Pancreas (tissue), 10 donors: Measurements from ENCODE around the gene SIGLEC14. TPM values are rescaled to one million over a fixed set of nuclear protein-coding genes. Genes with fewer than 3 reads are reported as not detected.
"Not testable (repeated sequence)": the region's sequence is repeated elsewhere in the genome, so short reads cannot be mapped to it uniquely, and the experiment has no call there.

ENCODE experiments used
- ATAC-seq, 4 donors: fragments of 200-7000 bp; cut with Tn5 transposase; one replicate each; pipeline versions ENCODE4 v1.8.0 to v1.9.1; 2020; ENCODE audit warnings: mild to moderate bottlenecking in 4 of 4, moderate library complexity in 4 of 4
- DNase-seq, 6 donors: peaks; one replicate each; pipeline ENCODE4 v3.0.0-alpha.2; 2020
- FAIRE-seq: peaks from 2 replicates; lab custom pipeline; 2012; peaks lifted over from hg19 to GRCh38; lab: Jason Lieb, UNC
- H3K27ac ChIP-seq, 4 donors: fragments of 200-600 bp; sonication (generic); 1 replicate in 3 of 4; 2 replicates in 1 of 4; pipeline versions ENCODE4 v1.5.0 to v1.8.0; 2020
- H3K27me3 ChIP-seq, 4 donors: fragments of 200-600 bp; one replicate each; pipeline ENCODE4 v1.8.0; 2021
- H3K36me3 ChIP-seq, 3 donors: fragments of 200-600 bp; sonication (generic) in 1 of 3; one replicate each; pipeline versions ENCODE4 v1.5.0 to v1.8.0; 2020 to 2021
- H3K4me1 ChIP-seq, 3 donors: fragments of 200-600 bp; one replicate each; pipeline ENCODE4 v1.8.0; 2021
- H3K4me3 ChIP-seq, 4 donors: fragments of 200-600 bp; sonication (generic) in 2 of 4; one replicate each; pipeline versions ENCODE4 v1.5.0 to v1.8.0; 2020 to 2021
- H3K9me3 ChIP-seq, 4 donors: fragments of 200-600 bp; one replicate each; pipeline ENCODE4 v1.8.0; 2021
- WGBS, 2 donors: extraction: QIAGEN DNeasy Blood & Tissue Kit; methylation state at CpG; one replicate each; pipeline ENCODE4 v1.1.7; 2013; 5-methylcytosine and 5-hydroxymethylcytosine counted together
- intact Hi-C, 3 donors: fragments of 100-400 bp; cut with DNase I; formaldehyde crosslinking; loops; one replicate each; pipeline versions ENCODE4 v1.11.1 to v1.14.2; 2022
- polyA plus RNA-seq, 2 donors: library from polyadenylated mRNA; stranded (reverse); fragments of 200-250 nt; gene quantifications; one replicate each; pipeline ENCODE4 v1.2.3, GENCODE V29; 2013
- total RNA-seq, 6 donors: library from RNA; stranded (reverse); fragmentation: NEBNext Ultra II Directional in 4 of 6; extraction: Animal tissue kit (Norgen Biotek cat#: 25700) in 4 of 6; gene quantifications; one replicate each; pipeline versions ENCODE4 v1.2.1 to v1.2.4, GENCODE V29; 2021 to 2023
- TF ChIP-seq, protein P1 (sequence below), 4 donors: fragments of 200-600 bp; sonication (generic) in 3 of 4; IDR thresholded peaks; one replicate each; pipeline versions ENCODE4 v1.5.0 to v1.8.0; 2021; ENCODE audit warnings: antibody characterized with exemption in 4 of 4
- donor health status: healthy with polysubstance abuse.
- donor health status: DM: no; HTN: no; CAD: no; lungs with moderate emphysema.
- donor health status: DM: no; HTN: no; CAD: no.
- donor health status: control.
- donor health status: control.
- donor health status: Bipolar disorder and iron deficiency.
- donor health status: DM: yes; HTN: yes; CAD: no.
- donor health status: DM: no; HTN: no; CAD: no.
- donor health status: DM: no; HTN: no; CAD: no.
- donor health status: DM: yes; HTN: yes; CAD: no.

SIGLEC14 gene
- total RNA-seq: 1 to 10 TPM in 4 of 6 donors, under 1 TPM in 1, not detected in 1; 0.37 to 5.0 (median 1.6) TPM
- under 1 TPM; 0.12 to 0.27 TPM for polyA plus RNA-seq

DNA sequence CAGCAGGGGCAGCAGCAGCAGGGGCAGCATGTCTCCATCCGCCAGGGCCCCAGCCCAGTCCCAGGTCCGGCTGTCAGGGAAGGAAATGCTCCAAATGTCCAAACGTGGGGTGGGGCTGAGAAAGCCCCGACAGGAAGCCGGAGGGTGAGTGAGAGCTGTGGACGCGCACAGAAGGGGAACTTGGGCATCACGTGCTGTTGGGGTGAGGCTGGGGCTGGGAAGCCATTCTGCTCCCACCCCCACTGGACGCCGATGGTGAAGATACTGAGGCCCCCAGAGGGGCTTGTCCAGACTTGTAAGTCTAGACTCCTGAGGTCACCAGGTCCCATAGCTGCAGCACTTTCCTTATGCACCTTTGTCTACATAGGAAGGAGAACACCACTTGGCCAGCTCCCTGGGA lies at the start of gene SIGLEC14:
SIGLEC14 (minus strand) TSS at position 96 of the 400 bp plus-strand sequence; CDS start at position 30, 66 bp downstream.
- intact Hi-C loops, DNase-seq, FAIRE-seq, H3K27ac ChIP-seq, H3K36me3 ChIP-seq, H3K4me1 ChIP-seq, H3K27me3 ChIP-seq, H3K9me3 ChIP-seq, H3K4me3 ChIP-seq: not testable (repeated sequence)
- WGBS, 2 donors: 41 to 44% methylated on average over 2 to 6 of the region's 10 CpGs
- peak in 2 of 4 donors; percentile 30 to 68 for ATAC-seq

DNA sequence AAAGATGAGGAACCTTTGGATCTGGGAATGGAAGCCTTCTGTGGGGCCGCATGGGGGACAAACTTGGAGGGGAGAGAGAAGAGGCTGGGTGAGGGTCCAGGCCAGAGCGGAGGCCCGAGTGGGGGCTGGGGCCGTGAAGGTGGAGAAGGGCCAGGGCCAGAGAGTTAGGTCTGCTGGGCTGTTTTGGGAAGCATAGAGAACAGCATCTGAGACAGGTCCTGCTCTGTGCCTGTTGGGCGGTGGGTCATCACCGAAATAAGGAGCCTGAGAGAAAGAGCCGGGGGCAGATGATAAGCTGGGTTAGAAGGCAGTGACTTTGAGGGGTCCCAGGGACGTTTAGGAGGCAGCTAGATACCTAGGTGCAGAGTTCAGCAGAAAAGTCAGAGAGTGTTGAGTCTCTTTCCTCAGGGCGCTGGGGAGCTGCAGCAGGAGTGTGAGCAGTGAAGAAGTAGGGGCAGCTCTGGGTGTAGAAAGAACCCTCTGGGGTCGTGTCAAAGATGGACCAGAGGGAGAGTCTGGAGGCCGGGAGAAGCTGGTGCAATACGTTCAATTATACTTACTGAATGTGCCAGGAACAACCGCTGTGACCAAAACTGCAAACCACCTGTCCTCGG lies 49.2 kb upstream of the SIGLEC14 start:
- TF ChIP-seq, protein P1, sequence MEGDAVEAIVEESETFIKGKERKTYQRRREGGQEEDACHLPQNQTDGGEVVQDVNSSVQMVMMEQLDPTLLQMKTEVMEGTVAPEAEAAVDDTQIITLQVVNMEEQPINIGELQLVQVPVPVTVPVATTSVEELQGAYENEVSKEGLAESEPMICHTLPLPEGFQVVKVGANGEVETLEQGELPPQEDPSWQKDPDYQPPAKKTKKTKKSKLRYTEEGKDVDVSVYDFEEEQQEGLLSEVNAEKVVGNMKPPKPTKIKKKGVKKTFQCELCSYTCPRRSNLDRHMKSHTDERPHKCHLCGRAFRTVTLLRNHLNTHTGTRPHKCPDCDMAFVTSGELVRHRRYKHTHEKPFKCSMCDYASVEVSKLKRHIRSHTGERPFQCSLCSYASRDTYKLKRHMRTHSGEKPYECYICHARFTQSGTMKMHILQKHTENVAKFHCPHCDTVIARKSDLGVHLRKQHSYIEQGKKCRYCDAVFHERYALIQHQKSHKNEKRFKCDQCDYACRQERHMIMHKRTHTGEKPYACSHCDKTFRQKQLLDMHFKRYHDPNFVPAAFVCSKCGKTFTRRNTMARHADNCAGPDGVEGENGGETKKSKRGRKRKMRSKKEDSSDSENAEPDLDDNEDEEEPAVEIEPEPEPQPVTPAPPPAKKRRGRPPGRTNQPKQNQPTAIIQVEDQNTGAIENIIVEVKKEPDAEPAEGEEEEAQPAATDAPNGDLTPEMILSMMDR (IDR thresholded peaks at IDR 0.05): no peak
- no peak overlapping the region for H3K4me3 ChIP-seq
- ATAC-seq (no peak), FAIRE-seq (no peak), DNase-seq (no peak)
- H3K9me3 ChIP-seq: no peaks in the 10 kb centered on the region
- H3K27ac ChIP-seq: no peak overlapping the region
- 81 to 88% methylated on average over 14 of the region's 14 CpGs for WGBS, 2 donors
- H3K36me3 ChIP-seq: no peaks in the 10 kb centered on the region
- intact Hi-C loops: no loop called here
- H3K4me1 ChIP-seq: no peaks in the 10 kb centered on the region
- no peaks in the 10 kb centered on the region for H3K27me3 ChIP-seq

GRCh38 chr19:51695088-51695487 lies 48.5 kb upstream of the SIGLEC14 start:
- WGBS, 2 donors: 84 to 93% methylated on average over 9 of the region's 9 CpGs
- intact Hi-C loops: no loop called here
- Histone ChIP-seq H3K4me1 (no peaks in the 10 kb centered on the region), H3K36me3 (no peaks in the 10 kb centered on the region), H3K9me3 (no peaks in the 10 kb centered on the region), H3K27me3 (no peaks in the 10 kb centered on the region), H3K4me3 (no peak overlapping the region), H3K27ac (no peak overlapping the region)
- TF ChIP-seq, protein P1 (IDR thresholded peaks at IDR 0.05): no peak
- DNase-seq (no peak), FAIRE-seq (no peak), ATAC-seq (no peak)

DNA sequence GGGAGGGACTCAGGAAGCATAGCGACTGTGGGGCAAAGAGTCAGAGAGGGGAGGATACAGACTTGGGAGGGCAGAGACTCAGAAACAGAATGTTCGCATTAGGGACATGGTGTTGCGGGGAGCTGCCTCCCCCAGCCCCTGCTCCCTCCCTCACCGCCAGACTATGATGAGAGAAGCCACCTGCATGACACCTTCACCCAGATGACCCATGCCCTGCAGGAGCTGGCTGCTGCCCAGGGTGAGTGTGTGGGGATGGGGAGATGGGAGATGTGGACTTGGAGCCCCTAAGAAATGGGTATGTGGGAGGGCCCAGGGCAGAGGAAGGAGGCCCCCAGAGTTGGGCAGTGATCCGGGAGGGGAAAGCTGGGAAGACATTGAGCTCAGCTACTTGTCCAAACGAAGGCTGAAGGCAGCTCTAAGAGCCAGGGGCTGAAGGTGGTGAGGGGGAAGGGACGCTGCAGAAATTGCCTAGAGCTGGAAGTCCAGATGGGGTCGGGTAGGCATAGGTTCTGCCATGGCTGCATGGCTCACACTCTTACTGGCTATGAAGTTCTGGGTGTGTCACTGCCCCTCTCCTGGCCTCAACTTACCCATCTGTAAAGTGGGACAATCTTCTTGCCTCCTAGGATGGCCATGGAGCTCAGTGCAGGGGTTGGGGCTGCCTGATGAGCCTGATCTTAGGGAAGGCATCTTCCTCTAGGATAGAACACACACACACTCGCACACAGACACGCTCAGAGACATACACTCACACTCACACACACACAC lies 47.9 kb upstream of the SIGLEC14 start:
- ATAC-seq: no peak
- TF ChIP-seq, protein P1 (IDR thresholded peaks at IDR 0.05): no peak
- H3K36me3 ChIP-seq: no peaks in the 10 kb centered on the region
- no peak for FAIRE-seq
- no peaks in the 10 kb centered on the region for H3K27me3 ChIP-seq
- WGBS, 2 donors: 79 to 84% methylated on average over 10 of the region's 10 CpGs
- intact Hi-C loops: no loop called here
- no peaks in the 10 kb centered on the region for H3K4me1 ChIP-seq
- H3K9me3 ChIP-seq: no peaks in the 10 kb centered on the region
- no peak for DNase-seq
- no peak overlapping the region for H3K27ac ChIP-seq
- no peak overlapping the region for H3K4me3 ChIP-seq

DNA sequence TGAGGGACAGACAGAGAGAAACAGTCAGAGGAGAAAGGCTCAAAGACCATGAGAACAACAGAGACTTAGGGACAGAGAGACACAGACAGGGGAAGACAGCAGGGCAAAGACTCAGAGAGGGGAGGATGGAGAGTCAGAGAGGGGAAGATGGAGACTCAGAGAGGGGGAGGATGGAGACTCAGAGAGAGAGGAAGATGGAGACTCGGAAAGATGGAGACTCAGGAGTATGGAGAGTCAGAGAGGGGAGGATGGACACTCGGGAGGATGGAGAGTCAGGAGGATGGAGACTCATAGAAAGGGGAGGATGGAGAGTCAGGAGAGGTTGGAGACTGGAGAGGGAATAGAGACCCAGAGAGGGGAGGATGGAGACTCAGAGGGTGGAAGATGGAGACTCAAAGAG lies 47.2 kb upstream of the SIGLEC14 start:
- WGBS, 2 donors: 40 to 82% methylated on average over 2 of the region's 2 CpGs
- no peak overlapping the region for H3K27ac ChIP-seq
- no peaks in the 10 kb centered on the region for H3K4me1 ChIP-seq
- H3K9me3 ChIP-seq: no peaks in the 10 kb centered on the region
- no peak for DNase-seq
- TF ChIP-seq, protein P1 (IDR thresholded peaks at IDR 0.05): no peak
- intact Hi-C loops: no loop called here
- ATAC-seq: no peak
- no peak for FAIRE-seq
- H3K36me3 ChIP-seq: no peaks in the 10 kb centered on the region
- H3K27me3 ChIP-seq: no peaks in the 10 kb centered on the region
- no peak overlapping the region for H3K4me3 ChIP-seq
